Measurements from ENCODE around the gene ADGRD2.

ADGRD2 gene

GRCh38 chr9:124437086-124437485, 13.2 kb upstream of the ADGRD2 start:
- no peak for DNase-seq

- DNase-seq: no peak
Observed at GRCh38 chr9:124438091-124438490, 12.2 kb upstream of the ADGRD2 start.

- no peak for DNase-seq
Observed at GRCh38 chr9:124439086-124439485, 11.2 kb upstream of the ADGRD2 start.

DNA sequence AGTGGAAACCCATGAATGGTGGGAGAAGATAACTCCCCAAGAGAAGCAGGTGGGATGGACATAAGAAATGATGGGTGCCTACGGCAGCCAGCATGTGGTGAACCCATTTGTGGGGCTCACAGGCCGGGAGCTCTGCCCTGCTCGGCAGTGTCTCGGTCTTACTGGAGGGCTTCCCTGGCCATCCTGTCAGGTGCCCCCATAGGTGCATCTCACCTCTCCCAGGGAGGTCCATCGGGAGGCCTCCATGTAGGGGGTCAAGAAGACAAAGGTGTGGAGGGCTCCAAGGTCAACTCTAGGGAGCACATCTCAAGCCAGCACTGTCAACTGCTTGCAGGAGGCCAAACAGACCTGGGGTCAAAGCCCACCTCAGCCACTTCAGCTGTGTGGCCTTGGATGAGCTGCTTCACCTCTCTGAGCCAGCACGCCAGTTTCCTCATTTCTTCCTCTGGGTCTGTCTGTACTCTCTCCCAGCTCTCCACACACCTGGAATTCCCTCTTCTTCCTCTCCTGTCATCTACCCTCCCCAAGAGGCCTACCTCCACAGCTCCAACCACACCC, 10.5 kb upstream of the ADGRD2 start:
- DNase-seq: no peak

- DNase-seq: no peak
Observed at GRCh38 chr9:124440786-124441185, 9.5 kb upstream of the ADGRD2 start.

GRCh38 chr9:124441291-124441690, 9.0 kb upstream of the ADGRD2 start:
- no peak for DNase-seq

GRCh38 chr9:124442379-124442778, 7.9 kb upstream of the ADGRD2 start:
- DNase-seq: no peak

DNA sequence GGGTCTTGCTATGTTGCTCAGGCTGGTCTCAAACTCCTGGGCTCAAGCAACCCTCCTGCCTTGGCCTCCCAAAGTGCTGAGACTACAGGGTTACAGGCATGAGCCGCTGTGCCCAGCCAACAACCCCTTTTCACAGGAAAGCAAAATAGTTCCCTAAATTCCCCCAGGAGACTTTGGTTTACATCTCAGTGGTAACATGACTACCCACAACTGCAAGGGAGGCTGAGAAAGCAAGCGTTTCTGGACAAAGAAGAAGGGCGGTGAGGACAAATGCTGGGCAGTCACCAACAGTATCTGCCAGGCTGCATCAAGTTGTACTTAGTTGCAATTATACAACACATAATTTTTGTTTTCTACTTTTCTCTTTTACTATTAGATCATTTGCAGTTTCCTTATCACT, 7.4 kb upstream of the ADGRD2 start:
- no peak for DNase-seq

GRCh38 chr9:124443625-124444024, 6.6 kb upstream of the ADGRD2 start:
- DNase-seq: no peak

DNA sequence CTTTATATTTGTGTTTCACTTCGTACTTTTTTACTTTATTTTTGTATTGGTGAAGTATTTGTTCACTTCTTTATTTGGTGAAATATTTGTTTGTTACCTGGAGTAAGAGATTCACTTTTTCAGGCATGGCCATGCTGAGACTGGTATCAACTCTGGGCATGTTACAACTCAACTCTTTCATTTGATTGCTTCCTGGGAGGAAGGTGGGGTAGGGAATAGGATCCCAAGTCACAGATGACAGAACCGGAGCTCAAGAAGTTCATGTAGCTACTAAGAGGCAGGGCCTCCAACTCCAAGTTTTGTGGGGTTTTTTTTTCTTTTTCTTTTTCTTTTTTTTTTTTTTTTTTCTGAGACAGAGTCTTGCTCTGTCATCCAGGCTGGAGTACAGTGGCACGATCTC, 6.1 kb upstream of the ADGRD2 start:
- DNase-seq: no peak

- no peak for DNase-seq
Observed at GRCh38 chr9:124447297-124447661, 3.0 kb upstream of the ADGRD2 start.

- no peak for DNase-seq
Observed at GRCh38 chr9:124448019-124448418, 2.2 kb upstream of the ADGRD2 start.

- no peak for DNase-seq
Observed at GRCh38 chr9:124449381-124450151, 685 bp upstream of the ADGRD2 start.

DNA sequence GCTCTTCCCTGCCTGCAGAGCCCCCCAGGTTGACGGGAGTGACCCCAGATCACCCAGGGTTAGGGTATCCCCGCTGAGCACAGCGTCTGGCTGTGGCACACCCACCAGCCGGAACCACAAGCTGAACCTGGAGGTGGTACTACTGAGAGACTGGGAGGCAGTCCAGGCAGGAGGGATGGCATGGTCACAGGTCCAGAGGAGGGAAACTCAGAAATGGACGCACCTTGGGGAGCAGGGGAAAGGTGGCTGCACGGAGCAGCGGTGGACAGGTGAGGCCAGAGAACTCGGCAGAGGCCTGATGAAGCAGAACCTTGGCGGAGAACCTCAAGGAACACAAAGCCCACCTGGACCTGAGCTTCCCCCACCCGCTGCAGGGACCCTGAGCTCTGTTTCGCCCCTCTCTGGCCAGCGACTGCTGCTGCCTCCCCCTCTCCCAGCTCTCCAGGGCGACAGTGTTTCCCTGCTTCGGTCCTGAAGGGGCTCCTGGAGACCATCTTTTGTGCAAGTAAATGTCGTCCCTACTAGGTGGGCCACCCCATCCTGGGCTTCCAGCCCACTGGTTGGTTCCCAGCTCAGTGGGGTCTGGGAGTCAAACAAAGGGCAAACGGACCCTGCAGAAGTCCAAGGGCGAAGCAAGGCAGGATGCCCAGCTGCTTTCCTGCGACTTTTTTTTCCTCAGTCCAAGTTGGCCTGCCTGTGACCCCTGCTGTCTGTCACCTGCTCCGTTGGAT, 845 bp downstream of the ADGRD2 start:
- DNase-seq: no peak

GRCh38 chr9:124452326-124452725, 2.1 kb downstream of the ADGRD2 start:
- DNase-seq: no peak

DNA sequence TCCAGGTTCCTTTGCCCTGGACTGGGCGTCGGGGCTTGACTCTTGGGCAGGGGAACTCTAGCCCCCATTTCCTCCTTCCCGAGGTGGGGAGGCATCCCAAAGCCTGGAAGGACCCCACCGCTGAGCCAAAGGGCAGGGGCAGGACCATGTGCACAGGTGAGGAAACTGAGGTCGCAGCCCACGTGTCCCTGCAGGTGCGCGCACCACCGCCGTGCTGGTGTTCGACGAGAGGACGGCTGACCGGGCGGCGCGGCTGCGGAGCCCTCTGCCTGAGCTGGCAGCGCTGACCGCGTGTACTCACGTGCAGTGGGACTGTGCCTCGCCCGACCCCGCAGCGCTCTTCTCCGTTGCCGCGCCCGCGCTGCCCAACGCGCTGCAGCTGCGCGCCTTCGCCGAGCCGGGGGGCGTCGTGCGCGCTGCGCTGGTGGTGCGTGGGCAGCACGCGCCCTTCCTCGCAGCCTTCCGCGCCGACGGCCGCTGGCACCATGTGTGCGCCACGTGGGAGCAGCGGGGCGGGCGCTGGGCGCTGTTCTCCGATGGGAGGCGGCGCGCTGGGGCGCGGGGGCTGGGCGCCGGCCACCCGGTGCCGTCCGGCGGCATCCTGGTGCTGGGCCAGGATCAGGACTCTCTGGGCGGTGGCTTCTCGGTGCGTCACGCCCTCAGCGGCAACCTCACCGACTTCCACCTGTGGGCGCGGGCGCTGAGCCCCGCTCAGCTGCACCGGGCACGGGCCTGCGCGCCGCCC, 2.8 kb downstream of the ADGRD2 start:
- DNase-seq: no peak

DNA sequence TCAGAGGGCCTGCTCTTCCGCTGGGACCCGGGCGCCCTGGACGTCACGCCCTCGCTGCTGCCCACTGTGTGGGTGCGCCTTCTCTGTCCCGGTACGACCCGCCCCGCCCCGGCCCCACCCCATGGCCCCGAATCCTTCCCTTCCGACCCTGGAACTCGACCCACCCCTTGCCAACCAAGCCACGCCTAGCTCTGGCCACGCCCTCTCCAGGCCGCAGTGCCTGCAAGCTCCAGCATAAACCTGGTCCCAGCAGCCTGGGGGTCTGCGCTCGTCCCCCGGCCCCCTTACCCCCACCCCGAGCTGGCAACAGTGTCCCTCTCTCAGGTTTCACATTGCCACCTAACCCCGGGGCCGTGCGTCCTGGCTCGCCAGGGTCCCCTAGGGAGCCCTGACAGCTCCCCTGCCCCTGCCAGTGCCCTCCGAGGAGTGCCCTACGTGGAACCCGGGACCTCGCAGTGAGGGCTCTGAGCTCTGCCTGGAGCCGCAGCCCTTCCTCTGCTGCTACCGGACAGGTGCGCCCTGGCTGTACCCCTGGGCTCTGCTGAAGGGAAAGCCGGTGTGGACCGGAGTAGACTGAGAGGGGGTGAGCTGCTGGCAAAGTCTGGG, 3.4 kb downstream of the ADGRD2 start:
- no peak for DNase-seq

DNA sequence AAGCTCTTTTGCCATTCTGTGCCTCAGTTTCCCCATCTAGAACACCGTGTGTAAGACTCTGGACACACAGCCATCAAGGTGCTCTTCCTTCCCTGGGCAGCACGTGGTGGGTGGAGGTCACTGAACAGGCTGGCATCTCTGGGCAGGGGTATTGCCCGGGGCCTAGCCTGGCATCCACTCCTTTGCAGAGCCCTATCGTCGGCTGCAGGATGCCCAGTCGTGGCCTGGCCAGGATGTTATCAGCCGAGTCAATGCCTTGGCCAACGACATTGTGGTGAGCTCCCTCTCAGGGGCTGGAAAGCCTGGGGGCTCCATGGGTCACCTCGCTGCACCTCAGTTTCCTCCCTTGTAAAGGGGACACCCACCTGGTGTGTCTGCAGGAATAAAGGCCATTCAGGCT, 4.0 kb downstream of the ADGRD2 start:
- no peak for DNase-seq

DNA sequence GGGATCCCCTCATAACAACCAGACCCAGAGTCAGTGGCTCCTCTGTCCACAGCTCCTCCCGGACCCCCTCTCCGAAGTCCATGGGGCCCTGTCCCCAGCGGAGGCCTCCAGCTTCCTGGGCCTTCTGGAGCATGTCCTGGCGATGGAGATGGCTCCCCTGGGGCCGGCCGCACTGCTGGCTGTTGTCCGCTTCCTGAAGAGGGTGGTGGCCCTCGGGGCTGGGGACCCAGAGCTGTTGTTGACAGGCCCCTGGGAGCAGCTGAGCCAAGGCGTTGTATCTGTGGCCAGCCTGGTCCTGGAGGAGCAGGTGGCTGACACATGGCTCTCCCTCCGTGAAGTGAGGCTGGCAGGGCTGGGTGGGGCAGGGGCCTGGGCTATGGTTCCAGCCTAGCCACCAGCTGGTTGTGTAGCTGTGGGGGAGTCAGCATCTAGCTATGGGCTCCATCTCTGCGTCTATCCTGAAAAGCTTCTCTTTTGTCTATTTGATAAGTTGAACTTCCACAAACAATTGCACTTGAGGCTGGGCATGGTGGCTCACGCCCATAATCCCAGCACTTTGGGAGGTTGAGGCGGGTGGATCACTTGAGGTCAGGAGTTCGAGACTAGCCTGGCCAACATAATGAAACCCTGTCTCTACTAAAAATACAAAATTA, 4.7 kb downstream of the ADGRD2 start:
- no peak for DNase-seq

- no peak for DNase-seq
Observed at GRCh38 chr9:124455820-124456219, 5.6 kb downstream of the ADGRD2 start.

DNA sequence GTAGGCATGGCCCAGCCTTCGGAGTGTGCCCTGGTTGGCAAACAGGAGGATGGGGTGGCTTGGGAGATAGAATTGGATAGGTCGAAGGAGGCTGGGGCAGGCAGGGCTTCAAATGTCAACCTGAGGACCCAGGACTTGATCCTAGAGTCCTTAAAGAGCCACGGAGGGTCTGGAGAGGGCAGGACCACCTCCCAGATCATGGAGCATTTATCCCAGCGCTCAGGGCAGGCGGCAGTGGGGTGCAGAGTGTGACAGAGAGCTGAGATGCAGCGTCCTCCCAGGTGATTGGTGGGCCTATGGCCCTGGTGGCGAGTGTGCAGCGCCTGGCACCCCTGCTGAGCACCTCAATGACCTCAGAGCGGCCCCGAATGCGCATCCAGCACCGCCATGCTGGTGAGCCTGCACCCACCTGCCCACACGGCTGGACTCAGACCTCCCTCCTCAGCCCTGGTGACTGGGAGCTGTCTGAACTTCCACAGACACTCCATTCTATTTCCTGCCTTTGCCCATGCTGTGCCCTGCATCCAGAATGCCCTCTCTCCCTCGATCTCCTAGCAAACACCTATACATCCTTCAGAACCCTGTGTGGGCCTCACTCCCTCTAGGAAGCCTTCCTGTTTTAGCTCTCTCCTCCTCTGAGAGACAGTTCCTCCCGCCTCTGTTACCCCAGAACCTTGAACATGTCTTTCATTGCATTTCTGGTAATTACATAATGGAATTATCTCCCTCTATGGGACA, 6.3 kb downstream of the ADGRD2 start:
- DNase-seq: no peak
